ENCODE results near the gene SPAAR. TPM values are rescaled to one million over a fixed set of nuclear protein-coding genes. Genes with fewer than 3 reads are reported as not detected.

SPAAR gene
- polyA plus RNA-seq, 1 donor (not counting 4 experiments of a cell fraction or from before 2014, with no cell fraction given), result not detected

- DNase-seq (ENCODE audit: low read depth, low spot score), result no peak
- TF ChIP-seq EZH2 (IDR thresholded peaks at IDR 0.05; ENCODE audit: low read length), result no peak
- TF ChIP-seq, protein P1, sequence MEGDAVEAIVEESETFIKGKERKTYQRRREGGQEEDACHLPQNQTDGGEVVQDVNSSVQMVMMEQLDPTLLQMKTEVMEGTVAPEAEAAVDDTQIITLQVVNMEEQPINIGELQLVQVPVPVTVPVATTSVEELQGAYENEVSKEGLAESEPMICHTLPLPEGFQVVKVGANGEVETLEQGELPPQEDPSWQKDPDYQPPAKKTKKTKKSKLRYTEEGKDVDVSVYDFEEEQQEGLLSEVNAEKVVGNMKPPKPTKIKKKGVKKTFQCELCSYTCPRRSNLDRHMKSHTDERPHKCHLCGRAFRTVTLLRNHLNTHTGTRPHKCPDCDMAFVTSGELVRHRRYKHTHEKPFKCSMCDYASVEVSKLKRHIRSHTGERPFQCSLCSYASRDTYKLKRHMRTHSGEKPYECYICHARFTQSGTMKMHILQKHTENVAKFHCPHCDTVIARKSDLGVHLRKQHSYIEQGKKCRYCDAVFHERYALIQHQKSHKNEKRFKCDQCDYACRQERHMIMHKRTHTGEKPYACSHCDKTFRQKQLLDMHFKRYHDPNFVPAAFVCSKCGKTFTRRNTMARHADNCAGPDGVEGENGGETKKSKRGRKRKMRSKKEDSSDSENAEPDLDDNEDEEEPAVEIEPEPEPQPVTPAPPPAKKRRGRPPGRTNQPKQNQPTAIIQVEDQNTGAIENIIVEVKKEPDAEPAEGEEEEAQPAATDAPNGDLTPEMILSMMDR (optimal IDR thresholded peaks at IDR 0.05 in 1 of 3, IDR thresholded peaks at IDR 0.05 in 1 of 3, conservative IDR thresholded peaks at IDR 0.05 in 1 of 3; ENCODE audit: extremely low read depth in 1 of 3, insufficient read depth in 2 of 3, low read length in 3 of 3), result no peak
Measured at GRCh38 chr9:35948451-35948850, 39.2 kb downstream of the SPAAR start.

DNA sequence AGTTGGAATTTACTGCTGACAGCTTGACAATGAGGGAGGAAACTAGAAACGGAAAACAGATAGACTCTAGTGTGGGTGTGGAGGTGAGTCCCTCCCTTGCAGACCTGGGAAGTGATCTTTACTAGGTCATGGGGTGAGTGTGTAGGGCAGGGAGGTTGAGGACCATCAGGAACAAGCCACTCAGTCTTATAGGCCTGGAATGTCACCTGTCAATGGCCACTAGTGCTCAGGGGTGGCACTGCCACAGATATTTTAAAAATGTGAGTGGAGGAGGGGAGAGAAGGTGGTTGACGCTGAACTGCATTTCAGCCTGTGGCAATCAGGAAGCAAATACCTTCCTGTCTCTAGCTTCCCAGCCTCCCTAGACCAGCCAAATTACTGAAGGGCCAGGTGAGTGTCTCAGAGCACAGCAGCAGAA, 39.6 kb downstream of the SPAAR start:
- H4K20me1 ChIP-seq (ENCODE audit: control insufficient read depth, extremely low read depth, insufficient read depth, low read length), result no peaks in the 10 kb centered on the region
- no peaks in the 10 kb centered on the region for H3K9me3 ChIP-seq (ENCODE audit: control insufficient read depth, low read depth, low read length)
- H3K79me2 ChIP-seq (ENCODE audit: control insufficient read depth, insufficient read depth, low read length), result no peaks in the 10 kb centered on the region
- DNase-seq (ENCODE audit: low read depth, low spot score) (no peak), FAIRE-seq (no peak)
- H3K9ac ChIP-seq (ENCODE audit: control insufficient read depth, extremely low read depth, insufficient read depth, low read length), result no peak overlapping the region
- dilution Hi-C loops (cut with MboI; ENCODE audit: extremely low pct_ligation_motif_present, low sequenced_read_pairs), result no loop called here
- H3K27ac ChIP-seq (ENCODE audit: control insufficient read depth, insufficient read depth, low read length), result no peak overlapping the region
- H3K9me1 ChIP-seq (ENCODE audit: control insufficient read depth, extremely low read depth, insufficient read depth, low read length), result no peaks in the 10 kb centered on the region
- H3K36me3 ChIP-seq (ENCODE audit: control insufficient read depth in 2 of 2, extremely low read depth in 1 of 2, insufficient read depth in 2 of 2, low read length in 2 of 2), result no peaks in the 10 kb centered on the region
- no peak overlapping the region for H3K4me2 ChIP-seq (ENCODE audit: control insufficient read depth, extremely low read depth, insufficient read depth, low read depth, low read length)
- TF ChIP-seq, protein P1 (optimal IDR thresholded peaks at IDR 0.05 in 1 of 3, IDR thresholded peaks at IDR 0.05 in 1 of 3, conservative IDR thresholded peaks at IDR 0.05 in 1 of 3; ENCODE audit: extremely low read depth in 1 of 3, insufficient read depth in 2 of 3, low read length in 3 of 3), result no peak
- no peak for TF ChIP-seq EZH2 (IDR thresholded peaks at IDR 0.05; ENCODE audit: low read length)
- peaks cover 7% of the 10 kb centered on the region for H3K4me1 ChIP-seq (ENCODE audit: control insufficient read depth, extremely low read depth, insufficient read depth, low read length)
- peaks cover 4% of the 10 kb centered on the region for H3K27me3 ChIP-seq (ENCODE audit: control insufficient read depth, extremely low read depth, insufficient read depth, low read length)
- H3K4me3 ChIP-seq (ENCODE audit: control insufficient read depth in 2 of 3, extremely low read depth in 1 of 3, insufficient read depth in 2 of 3, low read depth in 1 of 3, low read length in 3 of 3), result no peak overlapping the region
- H2AFZ ChIP-seq (ENCODE audit: control insufficient read depth, low read length), result peak overlapping the region; percentile 40

More at GRCh38 chr9:35948451-35948850, 39.2 kb downstream of the SPAAR start:
- Histone ChIP-seq H2AFZ (ENCODE audit: control insufficient read depth, low read length) (no peak overlapping the region), H3K27me3 (ENCODE audit: control insufficient read depth, extremely low read depth, insufficient read depth, low read length) (peaks cover 4% of the 10 kb centered on the region), H3K9ac (ENCODE audit: control insufficient read depth, extremely low read depth, insufficient read depth, low read length) (no peak overlapping the region), H3K79me2 (ENCODE audit: control insufficient read depth, insufficient read depth, low read length) (no peaks in the 10 kb centered on the region), H3K36me3 (ENCODE audit: control insufficient read depth in 2 of 2, extremely low read depth in 1 of 2, insufficient read depth in 2 of 2, low read length in 2 of 2) (no peaks in the 10 kb centered on the region), H3K4me1 (ENCODE audit: control insufficient read depth, extremely low read depth, insufficient read depth, low read length) (peaks cover 7% of the 10 kb centered on the region), H3K27ac (ENCODE audit: control insufficient read depth, insufficient read depth, low read length) (no peak overlapping the region), H3K9me1 (ENCODE audit: control insufficient read depth, extremely low read depth, insufficient read depth, low read length) (no peaks in the 10 kb centered on the region), H3K4me2 (ENCODE audit: control insufficient read depth, extremely low read depth, insufficient read depth, low read depth, low read length) (no peak overlapping the region), H3K9me3 (ENCODE audit: control insufficient read depth, low read depth, low read length) (no peaks in the 10 kb centered on the region), H3K4me3 (ENCODE audit: control insufficient read depth in 2 of 3, extremely low read depth in 1 of 3, insufficient read depth in 2 of 3, low read depth in 1 of 3, low read length in 3 of 3) (no peak overlapping the region), H4K20me1 (ENCODE audit: control insufficient read depth, extremely low read depth, insufficient read depth, low read length) (no peaks in the 10 kb centered on the region)
- dilution Hi-C loops (cut with MboI; ENCODE audit: extremely low pct_ligation_motif_present, low sequenced_read_pairs), result no loop called here
- no peak for FAIRE-seq
